Measurements from ENCODE around the gene TRIP10. TPM values are rescaled to one million over a fixed set of nuclear protein-coding genes. Genes with fewer than 3 reads are reported as not detected.
A peak's percentile ranks its signal among the peaks of the same experiment; 100 is the strongest.

Gene TRIP10
- polyA plus RNA-seq, 3 donors = 1.5 to 2.4 (median 1.9) TPM

DNA sequence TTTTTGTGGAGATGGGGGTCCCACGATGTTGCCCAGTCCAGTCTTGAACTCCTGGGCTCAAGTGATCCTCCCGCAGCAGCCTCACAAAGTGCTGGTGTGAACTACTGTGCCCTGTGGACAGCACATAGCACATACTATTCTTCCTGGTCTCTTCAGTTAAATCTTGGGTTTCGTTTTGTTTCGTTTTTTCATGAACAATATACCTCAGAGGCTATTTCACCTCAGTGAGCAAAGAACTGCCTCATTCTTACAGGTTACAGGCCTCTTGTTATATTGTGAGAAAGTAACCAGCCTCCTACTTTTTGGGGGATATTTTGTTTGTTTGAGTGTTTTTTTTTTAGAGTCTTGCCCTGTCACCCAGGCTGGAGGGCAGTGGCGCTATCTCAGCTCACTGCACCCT, 17.7 kb upstream of the TRIP10 start:
- Mint-ChIP-seq H3K9me3 (peaks cover 0 to 8% (median 2%) of the 10 kb centered on the region in 7 donors), H3K4me1 (peaks cover 61% of the 10 kb centered on the region), H3K27me3 (ENCODE audit: low read depth in 3 of 3) (peaks cover 5 to 15% (median 11%) of the 10 kb centered on the region in 3 donors), H3K4me3 (no peak overlapping the region), H3K36me3 (no peaks in the 10 kb centered on the region), H3K27ac (peak overlapping the region in 2 of 7 donors; percentile 3 to 15)
- H3K79me2 ChIP-seq (ENCODE audit: insufficient read depth, low read length) = no peaks in the 10 kb centered on the region
- H3K27me3 ChIP-seq (ENCODE audit: control insufficient read depth in 2 of 2, insufficient read depth in 2 of 2, low read length in 2 of 2) = no peaks in the 10 kb centered on the region
- H4K20me1 ChIP-seq (ENCODE audit: insufficient read depth, low read length) = no peaks in the 10 kb centered on the region
- 20% methylated on average over 1 of the region's 5 CpGs for WGBS (ENCODE audit: insufficient coverage)
- intact Hi-C loops (cut with micrococcal nuclease) = loop anchor here in 1 of 2 donors (5.0 kb wide), 1 partner anchor 34 kb away; no protein-coding TSS in a partner anchor
- H3K9me3 ChIP-seq (replicated peaks in 1 of 2; ENCODE audit: control insufficient read depth in 1 of 2, insufficient read depth in 1 of 2, low read length in 2 of 2) = no peaks in the 10 kb centered on the region
- H2AFZ ChIP-seq (ENCODE audit: insufficient read depth, low read depth, low read length, poor library complexity, severe bottlenecking) = no peak overlapping the region
- no peaks in the 10 kb centered on the region for H3K36me3 ChIP-seq (replicated peaks in 1 of 2; ENCODE audit: control insufficient read depth in 1 of 2, insufficient read depth in 2 of 2, low read length in 2 of 2)
- no peak for TF ChIP-seq CTCF (IDR thresholded peaks at IDR 0.05)
- H3K4me2 ChIP-seq (replicated peaks; ENCODE audit: extremely low read depth, low read length, poor library complexity, severe bottlenecking) = no peak overlapping the region
- peaks cover 57 to 67% of the 10 kb centered on the region in 2 donors for H3K4me1 ChIP-seq (ENCODE audit: control insufficient read depth in 1 of 2, insufficient read depth in 2 of 2, low read length in 2 of 2)
- DNase-seq = no peak
- H3K27ac ChIP-seq (ENCODE audit: low read depth in 1 of 2, low read length in 2 of 2) = no peak overlapping the region
- H3K4me3 ChIP-seq (replicated peaks in 1 of 3; ENCODE audit: low read depth in 2 of 3, low read length in 3 of 3) = no peak overlapping the region
- H3K9ac ChIP-seq (ENCODE audit: insufficient read depth, low read length, poor library complexity, severe bottlenecking) = no peak overlapping the region

- 28% methylated on average over 8 of the region's 13 CpGs for WGBS (ENCODE audit: insufficient coverage)
- Mint-ChIP-seq H3K9me3 (peaks cover 0 to 8% (median 2%) of the 10 kb centered on the region in 7 donors), H3K4me3 (peak overlapping the region; percentile 37 to 84), H3K27me3 (ENCODE audit: low read depth in 3 of 3) (peaks cover 3 to 11% (median 3%) of the 10 kb centered on the region in 3 donors), H3K4me1 (peaks cover 70% of the 10 kb centered on the region), H3K36me3 (no peaks in the 10 kb centered on the region), H3K27ac (peak overlapping the region in 3 of 7 donors; percentile 13 to 75 (median 51))
- TF ChIP-seq CTCF (IDR thresholded peaks at IDR 0.05) = no peak
- no peak for DNase-seq
- H3K36me3 ChIP-seq (replicated peaks in 1 of 2; ENCODE audit: control insufficient read depth in 1 of 2, insufficient read depth in 2 of 2, low read length in 2 of 2) = no peaks in the 10 kb centered on the region
- H3K79me2 ChIP-seq (ENCODE audit: insufficient read depth, low read length) = no peaks in the 10 kb centered on the region
- no peaks in the 10 kb centered on the region for H4K20me1 ChIP-seq (ENCODE audit: insufficient read depth, low read length)
- no peaks in the 10 kb centered on the region for H3K9me3 ChIP-seq (replicated peaks in 1 of 2; ENCODE audit: control insufficient read depth in 1 of 2, insufficient read depth in 1 of 2, low read length in 2 of 2)
- H2AFZ ChIP-seq (ENCODE audit: insufficient read depth, low read depth, low read length, poor library complexity, severe bottlenecking) = no peak overlapping the region
- H3K9ac ChIP-seq (ENCODE audit: insufficient read depth, low read length, poor library complexity, severe bottlenecking) = no peak overlapping the region
- no peak overlapping the region for H3K27ac ChIP-seq (ENCODE audit: low read depth in 1 of 2, low read length in 2 of 2)
- peak overlapping the region; percentile 52 for H3K4me2 ChIP-seq (replicated peaks; ENCODE audit: extremely low read depth, low read length, poor library complexity, severe bottlenecking)
- peaks cover 64 to 77% of the 10 kb centered on the region in 2 donors for H3K4me1 ChIP-seq (ENCODE audit: control insufficient read depth in 1 of 2, insufficient read depth in 2 of 2, low read length in 2 of 2)
- peak overlapping the region in 1 of 3 experiments; percentile 42 for H3K4me3 ChIP-seq (replicated peaks in 1 of 3; ENCODE audit: low read depth in 2 of 3, low read length in 3 of 3)
- intact Hi-C loops (cut with micrococcal nuclease) = loop anchor here in 1 of 2 donors (5.0 kb wide), 1 partner anchor 36 kb away; no protein-coding TSS in a partner anchor
- H3K27me3 ChIP-seq (ENCODE audit: control insufficient read depth in 2 of 2, insufficient read depth in 2 of 2, low read length in 2 of 2) = no peaks in the 10 kb centered on the region
Measured at GRCh38 chr19:6723108-6723618, 16.3 kb upstream of the TRIP10 start.
